HepG2 (cell line): ENCODE measurements around the gene CSNK1G1. TPM values are rescaled to one million over a fixed set of nuclear protein-coding genes. Genes with fewer than 3 reads are reported as not detected.

ENCODE experiments used
- ARNT ChIP-seq: fragments of 450-650 bp; IDR thresholded peaks from 2 replicates; pipeline ENCODE4 v1.6.1; 2017
- CCAR2 ChIP-seq: fragments of 200-400 bp; formaldehyde crosslinking; optimal IDR thresholded peaks from 2 replicates; pipeline ENCODE3; 2018; ENCODE audit warnings: low read depth, mild to moderate bottlenecking, low read length, moderate library complexity
- FOXC1 ChIP-seq: sonication (generic); formaldehyde crosslinking; IDR thresholded peaks from 2 replicates; pipeline ENCODE4 v1.8.0; 2022; ENCODE audit warnings: mild to moderate bottlenecking, missing genetic modification reagents, borderline replicate concordance
- IKZF1 ChIP-seq: fragments of 450-650 bp; IDR thresholded peaks from 2 replicates; pipeline ENCODE4 v1.7.1; 2016
- MEIS1 ChIP-seq: sonication (generic); formaldehyde crosslinking; IDR thresholded peaks from 2 replicates; pipeline ENCODE4 v1.9.0; 2021; ENCODE audit warnings: mild to moderate bottlenecking, missing genetic modification reagents, moderate library complexity, borderline replicate concordance
- NONO ChIP-seq, 2 experiments: fragments of 450-650 bp in 1 of 2; sonication (generic) in 1 of 2; formaldehyde crosslinking in 1 of 2; IDR thresholded peaks in 1 of 2; conservative IDR thresholded peaks in 1 of 2; 2 replicates each; pipeline versions ENCODE4 v1.6.1 to v1.8.0; 2017 to 2022; ENCODE audit warnings: mild to moderate bottlenecking in 1 of 2, missing genetic modification reagents in 1 of 2, moderate library complexity in 1 of 2
- SP140L ChIP-seq: sonication (generic); formaldehyde crosslinking; IDR thresholded peaks from 2 replicates; pipeline ENCODE4 v1.4.0; 2020; ENCODE audit warnings: missing genetic modification reagents, borderline replicate concordance
- SRSF1 ChIP-seq: fragments of 200-400 bp; formaldehyde crosslinking; optimal IDR thresholded peaks from 2 replicates; pipeline ENCODE3; 2017; ENCODE audit warnings: mild to moderate bottlenecking, low read depth, low read length, moderate library complexity
- TP53 ChIP-seq: sonication (generic); formaldehyde crosslinking; conservative IDR thresholded peaks from 2 replicates; pipeline ENCODE4 v1.4.0; 2020; ENCODE audit warnings: missing genetic modification reagents
- ZBTB49 ChIP-seq: sonication (generic); formaldehyde crosslinking; IDR thresholded peaks from 2 replicates; pipeline ENCODE4 v1.4.0; 2020; ENCODE audit warnings: missing genetic modification reagents, borderline replicate concordance
- ZHX1 ChIP-seq: sonication (generic); formaldehyde crosslinking; IDR thresholded peaks from 2 replicates; pipeline ENCODE4 v1.8.1; 2022; ENCODE audit warnings: low read depth, mild to moderate bottlenecking, missing genetic modification reagents
- ZNF24 ChIP-seq: fragments of 450-650 bp; IDR thresholded peaks from 2 replicates; pipeline ENCODE4 v1.6.1; 2017; ENCODE audit warnings: antibody characterized with exemption, mild to moderate bottlenecking
- ZNF484 ChIP-seq: sonication (generic); formaldehyde crosslinking; IDR thresholded peaks from 2 replicates; pipeline ENCODE4 v1.5.1; 2020; ENCODE audit warnings: mild to moderate bottlenecking, low read depth, missing genetic modification reagents, borderline replicate concordance
- ZNF775 ChIP-seq: sonication (generic); formaldehyde crosslinking; IDR thresholded peaks from 2 replicates; pipeline ENCODE4 v1.4.0; 2020; ENCODE audit warnings: missing genetic modification reagents, mild to moderate bottlenecking, moderate library complexity, borderline replicate concordance
- ZNF790 ChIP-seq: sonication (generic); formaldehyde crosslinking; IDR thresholded peaks from 2 replicates; pipeline ENCODE4 v1.8.0; 2022; ENCODE audit warnings: missing genetic modification reagents, mild to moderate bottlenecking, borderline replicate concordance
- polyA plus RNA-seq, 8 experiments: library from polyadenylated mRNA; depleted of rRNA in 3 of 8; stranded (reverse) in 7 of 8; unstranded in 1 of 8; fragments of >200 nt; fragmentation: Illumina TruSeq in 4 of 8; extraction: Trizol in 4 of 8; gene quantifications; 2 replicates each; pipeline versions ENCODE4 v1.2.1 to v1.2.3, GENCODE V29; 2011 to 2016; ENCODE audit warnings: low read depth in 4 of 8, missing spikeins in 1 of 8, mixed read lengths in 1 of 8; ENCODE audit not compliant: insufficient read depth in 1 of 8
- total RNA-seq, 5 experiments: library from RNA; depleted of rRNA; stranded (reverse); fragments of >200 nt; fragmentation: Illumina TruSeq; extraction: Trizol; gene quantifications; 2 replicates each; pipeline ENCODE4 v1.2.3, GENCODE V29; 2016; ENCODE audit warnings: low read depth in 1 of 5
- TF ChIP-seq, protein P1 (sequence below): sonication (generic); formaldehyde crosslinking; conservative IDR thresholded peaks from 2 replicates; pipeline ENCODE4 v1.4.0; 2020; ENCODE audit warnings: missing genetic modification reagents
- TF ChIP-seq, protein P2 (sequence below): sonication (generic); formaldehyde crosslinking; conservative IDR thresholded peaks from 2 replicates; pipeline ENCODE4 v1.8.0; 2022; ENCODE audit warnings: low read depth, missing genetic modification reagents

CSNK1G1 gene
- total and polyA plus RNA-seq, 2 of the 13 experiments (the other 11 are each of a cell fraction or from before 2014, with no cell fraction given) = 8.5 to 12.6 TPM

DNA sequence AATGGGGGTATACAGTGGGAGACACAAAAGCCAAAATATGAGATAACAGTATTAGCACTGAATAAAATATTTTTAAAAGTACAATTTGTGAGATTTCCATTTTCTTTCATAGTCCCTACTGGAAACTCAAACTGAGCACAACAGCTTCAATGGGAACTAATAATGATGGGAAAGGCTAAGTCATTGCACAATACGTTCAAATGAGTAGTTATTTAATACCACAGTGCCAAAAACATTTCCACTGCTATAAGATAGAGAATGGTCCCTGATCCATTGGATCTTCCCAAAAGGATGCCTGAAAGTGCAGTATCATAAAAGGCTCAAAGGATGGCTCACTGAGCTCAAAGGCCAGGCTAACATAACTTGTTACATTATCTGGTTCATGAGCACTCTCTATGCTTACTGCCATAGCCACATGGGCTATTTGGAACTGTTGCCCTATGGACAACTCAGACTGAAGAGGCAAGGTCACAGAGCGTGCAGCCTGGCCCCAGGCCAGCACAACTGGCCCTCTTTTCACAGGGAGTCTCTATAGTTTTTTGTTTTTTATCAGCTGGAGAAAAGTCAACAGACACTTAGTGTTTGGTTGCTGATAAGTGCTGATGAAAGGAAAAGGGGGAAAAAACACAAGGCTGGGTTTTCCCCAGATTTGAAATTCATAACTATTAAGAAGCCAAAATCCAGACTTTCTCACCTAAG lies 139.1 kb downstream of the CSNK1G1 start (continued):
- TF ChIP-seq SP140L (CRISPR knock-in tag) (no peak), SRSF1 (no peak), ZNF790 (CRISPR knock-in tag) (no peak), ZNF484 (CRISPR knock-in tag) (no peak), ARNT (no peak), NONO (IDR thresholded peaks at IDR 0.05) (no peak), NONO (CRISPR knock-in tag; conservative IDR thresholded peaks at IDR 0.05) (no peak), FOXC1 (no peak), ZHX1 (CRISPR knock-in tag) (no peak), ZBTB49 (no peak), TP53 (no peak), MEIS1 (CRISPR knock-in tag) (no peak), ZNF24 (no peak), IKZF1 (no peak), CCAR2 (no peak), ZNF775 (CRISPR knock-in tag) (no peak)
- TF ChIP-seq, protein P1, sequence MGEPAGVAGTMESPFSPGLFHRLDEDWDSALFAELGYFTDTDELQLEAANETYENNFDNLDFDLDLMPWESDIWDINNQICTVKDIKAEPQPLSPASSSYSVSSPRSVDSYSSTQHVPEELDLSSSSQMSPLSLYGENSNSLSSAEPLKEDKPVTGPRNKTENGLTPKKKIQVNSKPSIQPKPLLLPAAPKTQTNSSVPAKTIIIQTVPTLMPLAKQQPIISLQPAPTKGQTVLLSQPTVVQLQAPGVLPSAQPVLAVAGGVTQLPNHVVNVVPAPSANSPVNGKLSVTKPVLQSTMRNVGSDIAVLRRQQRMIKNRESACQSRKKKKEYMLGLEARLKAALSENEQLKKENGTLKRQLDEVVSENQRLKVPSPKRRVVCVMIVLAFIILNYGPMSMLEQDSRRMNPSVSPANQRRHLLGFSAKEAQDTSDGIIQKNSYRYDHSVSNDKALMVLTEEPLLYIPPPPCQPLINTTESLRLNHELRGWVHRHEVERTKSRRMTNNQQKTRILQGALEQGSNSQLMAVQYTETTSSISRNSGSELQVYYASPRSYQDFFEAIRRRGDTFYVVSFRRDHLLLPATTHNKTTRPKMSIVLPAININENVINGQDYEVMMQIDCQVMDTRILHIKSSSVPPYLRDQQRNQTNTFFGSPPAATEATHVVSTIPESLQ = no peak
- TF ChIP-seq, protein P2, sequence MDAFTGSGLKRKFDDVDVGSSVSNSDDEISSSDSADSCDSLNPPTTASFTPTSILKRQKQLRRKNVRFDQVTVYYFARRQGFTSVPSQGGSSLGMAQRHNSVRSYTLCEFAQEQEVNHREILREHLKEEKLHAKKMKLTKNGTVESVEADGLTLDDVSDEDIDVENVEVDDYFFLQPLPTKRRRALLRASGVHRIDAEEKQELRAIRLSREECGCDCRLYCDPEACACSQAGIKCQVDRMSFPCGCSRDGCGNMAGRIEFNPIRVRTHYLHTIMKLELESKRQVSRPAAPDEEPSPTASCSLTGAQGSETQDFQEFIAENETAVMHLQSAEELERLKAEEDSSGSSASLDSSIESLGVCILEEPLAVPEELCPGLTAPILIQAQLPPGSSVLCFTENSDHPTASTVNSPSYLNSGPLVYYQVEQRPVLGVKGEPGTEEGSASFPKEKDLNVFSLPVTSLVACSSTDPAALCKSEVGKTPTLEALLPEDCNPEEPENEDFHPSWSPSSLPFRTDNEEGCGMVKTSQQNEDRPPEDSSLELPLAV (CRISPR knock-in tag) = no peak
